Measurements from ENCODE around the gene TBC1D25.
A peak's percentile ranks its signal among the peaks of the same experiment; 100 is the strongest.

Gene TBC1D25

GRCh38 chrX:48539345-48540027 lies at the start of gene TBC1D25:
TBC1D25 (plus strand) TSS chrX:48539714; CDS start chrX:48539798, 84 bp downstream.
- DNase-seq (ENCODE audit: low read depth), result peak; percentile 78

GRCh38 chrX:48489892-48490291 lies 49.6 kb upstream of the TBC1D25 start:
- DNase-seq (ENCODE audit: low read depth), result no peak

GRCh38 chrX:48490661-48491060 lies 48.9 kb upstream of the TBC1D25 start:
- no peak for DNase-seq (ENCODE audit: low read depth)

- no peak for DNase-seq (ENCODE audit: low read depth)
Observed at GRCh38 chrX:48491809-48492208, 47.7 kb upstream of the TBC1D25 start.

- DNase-seq (ENCODE audit: low read depth), result no peak
Observed at GRCh38 chrX:48492293-48492910, 47.1 kb upstream of the TBC1D25 start.

GRCh38 chrX:48493890-48494364 lies 45.6 kb upstream of the TBC1D25 start:
- no peak for DNase-seq (ENCODE audit: low read depth)

GRCh38 chrX:48496660-48497059 lies 42.9 kb upstream of the TBC1D25 start:
- DNase-seq (ENCODE audit: low read depth), result no peak

DNA sequence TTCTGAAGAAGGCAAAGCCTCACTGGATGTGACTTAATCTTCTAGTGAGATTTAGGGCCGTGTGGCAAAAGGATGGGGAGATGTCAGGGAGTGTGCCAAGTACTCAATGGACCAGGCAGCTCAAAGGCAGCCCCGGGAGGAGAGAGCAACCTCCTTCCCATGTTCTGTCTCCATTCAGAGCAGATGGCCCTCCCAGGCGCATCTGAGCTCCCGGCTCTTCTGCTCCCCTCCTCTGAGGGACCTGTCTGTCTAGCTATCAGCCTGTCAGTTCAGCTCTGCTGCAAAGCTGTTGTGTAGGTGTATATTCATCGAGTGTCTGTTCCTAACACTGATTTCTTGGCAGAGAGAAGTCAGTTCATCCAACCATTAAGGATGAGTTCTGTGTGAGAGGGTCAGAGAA lies 41.6 kb upstream of the TBC1D25 start:
- no peak for DNase-seq (ENCODE audit: low read depth)

DNA sequence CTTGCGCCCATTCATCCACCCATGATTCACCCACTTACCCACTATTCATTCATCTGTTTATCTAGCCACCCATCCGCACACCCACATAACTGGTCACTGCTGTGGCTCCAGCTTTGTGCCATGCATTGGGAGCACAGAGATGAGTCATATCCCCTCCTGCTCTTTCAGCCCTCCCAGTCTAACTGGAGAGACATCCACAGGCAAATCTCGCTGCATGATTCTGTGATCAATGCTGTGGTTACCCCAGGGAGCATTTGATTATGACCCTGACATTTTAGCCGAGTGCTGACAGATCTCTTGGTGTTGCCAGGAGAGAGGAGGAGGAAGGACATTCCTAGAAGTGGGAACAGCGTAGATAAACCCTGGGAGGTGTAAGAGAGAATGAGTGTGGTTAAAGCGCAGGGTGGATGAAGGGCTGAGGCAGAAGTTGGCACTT lies 41.1 kb upstream of the TBC1D25 start:
- DNase-seq (ENCODE audit: low read depth), result no peak

DNA sequence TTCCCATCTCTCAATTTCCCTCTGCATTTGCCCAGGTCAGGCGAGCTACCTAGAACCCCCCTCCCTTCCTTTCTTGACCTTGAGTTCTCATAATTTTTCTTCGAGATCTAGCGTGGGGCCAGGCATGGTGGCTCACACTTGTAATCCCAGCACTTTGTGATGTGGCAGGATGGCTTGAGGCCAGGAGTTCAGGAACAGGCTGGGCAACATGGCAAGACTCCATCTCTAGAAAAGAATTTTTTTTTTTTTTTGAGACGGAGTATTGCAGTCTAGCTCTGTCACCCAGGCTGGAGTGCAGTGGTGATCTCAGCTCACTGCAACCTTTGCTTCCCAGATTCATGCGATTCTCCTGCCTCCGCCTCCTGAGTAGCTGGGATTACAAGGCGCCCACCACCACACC lies 35.3 kb upstream of the TBC1D25 start:
- no peak for DNase-seq (ENCODE audit: low read depth)

DNA sequence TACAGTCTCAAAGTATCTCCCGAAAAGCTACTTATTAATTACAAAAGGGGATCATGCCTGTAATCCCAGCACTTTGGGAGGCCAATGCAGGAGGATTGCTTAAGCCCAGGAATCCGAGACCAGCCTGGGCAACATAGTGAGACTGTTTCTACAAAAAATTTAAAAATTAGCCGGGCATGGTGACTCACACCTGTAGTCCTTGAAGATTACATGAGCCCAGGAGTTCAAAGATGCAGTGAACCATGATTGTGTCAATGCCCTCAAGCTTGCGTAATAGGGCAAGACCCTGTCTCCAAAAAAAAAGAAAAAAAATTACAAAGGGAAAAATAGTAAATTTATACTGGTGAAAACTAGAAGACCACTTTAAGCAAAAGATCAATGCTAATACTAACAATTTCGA lies 34.0 kb upstream of the TBC1D25 start:
- no peak for DNase-seq (ENCODE audit: low read depth)

- no peak for DNase-seq (ENCODE audit: low read depth)
Observed at GRCh38 chrX:48507246-48507645, 32.3 kb upstream of the TBC1D25 start.

DNA sequence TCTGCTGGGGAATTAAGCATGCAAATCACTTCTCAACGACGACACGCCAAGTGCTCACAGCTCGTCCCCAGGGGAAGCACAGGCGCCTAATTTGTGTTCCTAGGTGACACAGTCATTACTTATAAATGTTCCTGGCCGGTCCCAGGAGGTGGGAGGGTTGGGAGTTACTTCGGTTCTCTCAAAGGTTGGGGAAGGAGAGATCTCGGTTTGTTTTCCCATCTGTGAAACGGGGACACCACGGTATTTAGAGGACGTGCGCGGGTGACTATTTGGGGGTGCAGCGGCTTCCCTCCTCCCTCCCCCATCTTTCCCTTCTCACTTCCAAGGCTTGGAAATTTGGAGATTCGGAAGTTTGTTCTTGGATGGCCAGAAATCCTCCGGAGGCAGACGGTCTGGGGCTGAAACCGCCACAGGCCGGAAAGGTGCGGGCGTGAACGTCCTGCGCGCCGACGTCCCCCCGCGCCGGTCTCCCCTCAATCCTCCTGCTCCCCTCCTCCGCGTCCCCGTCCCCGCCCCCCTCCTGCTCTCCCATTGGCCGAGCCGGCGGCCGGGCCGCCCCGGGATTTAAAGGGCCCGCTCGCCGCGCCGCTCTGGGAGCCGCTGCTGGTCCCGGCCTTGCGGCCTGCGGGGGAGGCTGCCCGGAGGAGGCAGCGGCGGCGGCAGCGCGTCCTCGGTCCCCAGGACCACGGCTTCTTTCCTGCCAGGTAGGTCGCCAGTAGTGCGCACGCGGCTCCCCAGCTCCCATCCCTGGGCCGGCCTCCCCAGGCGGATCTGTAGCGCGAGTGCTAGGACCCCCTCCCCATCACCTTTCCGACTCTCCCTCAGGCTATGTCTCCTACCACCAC lies 30.9 kb upstream of the TBC1D25 start, which contains the start of gene PORCN:
TSS of gene PORCN (plus strand) at position 593 of the 845 bp plus-strand sequence. CDS start 829 bp downstream, outside the sequence.
- DNase-seq (ENCODE audit: low read depth), result peak; percentile 44

- no peak for DNase-seq (ENCODE audit: low read depth)
Observed at GRCh38 chrX:48509245-48509590, 30.3 kb upstream of the TBC1D25 start.

- no peak for DNase-seq (ENCODE audit: low read depth)
Observed at GRCh38 chrX:48509619-48510018, 29.9 kb upstream of the TBC1D25 start.

- no peak for DNase-seq (ENCODE audit: low read depth)
Observed at GRCh38 chrX:48511560-48511959, 28.0 kb upstream of the TBC1D25 start.

- DNase-seq (ENCODE audit: low read depth), result no peak
Observed at GRCh38 chrX:48512371-48512935, 27.1 kb upstream of the TBC1D25 start.

DNA sequence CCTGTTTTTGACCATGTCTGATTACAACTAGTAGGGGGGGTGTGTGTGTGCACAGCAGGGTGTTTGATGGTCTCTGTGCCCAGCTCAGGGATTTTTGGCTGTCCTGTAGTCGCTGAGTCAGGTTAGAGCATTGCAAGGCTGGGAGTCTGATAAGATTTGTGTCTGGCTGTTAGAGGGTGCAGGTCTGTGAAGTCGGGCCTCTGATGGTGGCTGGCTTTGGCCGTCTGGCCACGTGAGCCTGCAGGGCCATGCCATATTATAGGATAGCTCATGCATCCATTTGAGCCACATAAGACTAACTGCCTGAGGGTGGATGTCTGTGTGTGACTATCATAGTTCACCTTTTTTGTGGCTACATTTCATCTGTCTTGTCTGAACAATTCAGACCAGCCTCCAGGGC lies 25.8 kb upstream of the TBC1D25 start:
- DNase-seq (ENCODE audit: low read depth), result no peak

DNA sequence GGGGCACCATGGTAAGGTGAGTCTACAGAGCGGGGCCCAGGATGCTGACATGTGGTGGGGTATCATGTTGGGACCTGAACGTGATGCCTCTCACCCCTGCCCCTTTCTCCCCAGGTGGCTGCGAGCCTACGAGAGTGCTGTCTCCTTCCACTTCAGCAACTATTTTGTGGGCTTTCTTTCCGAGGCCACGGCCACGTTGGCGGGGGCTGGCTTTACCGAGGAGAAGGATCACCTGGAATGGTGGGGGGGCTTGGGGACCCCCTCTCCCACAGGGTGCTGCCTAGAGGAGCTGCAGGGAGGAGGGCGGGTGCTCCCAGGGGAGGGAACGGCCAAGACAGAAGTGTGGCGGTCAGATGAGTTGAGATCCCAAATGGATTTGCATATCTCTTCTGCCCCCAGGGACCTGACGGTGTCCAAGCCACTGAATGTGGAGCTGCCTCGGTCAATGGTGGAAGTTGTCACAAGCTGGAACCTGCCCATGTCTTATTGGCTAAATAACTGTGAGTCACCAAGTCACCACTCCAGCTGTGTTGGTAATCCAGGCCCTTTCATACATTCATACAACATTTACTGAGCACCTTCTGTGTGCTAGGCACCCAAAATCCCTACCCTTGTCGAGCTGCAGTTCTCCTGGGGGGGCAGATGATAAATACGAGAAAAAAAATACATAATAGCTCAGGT lies 25.2 kb upstream of the TBC1D25 start:
- no peak for DNase-seq (ENCODE audit: low read depth)

DNA sequence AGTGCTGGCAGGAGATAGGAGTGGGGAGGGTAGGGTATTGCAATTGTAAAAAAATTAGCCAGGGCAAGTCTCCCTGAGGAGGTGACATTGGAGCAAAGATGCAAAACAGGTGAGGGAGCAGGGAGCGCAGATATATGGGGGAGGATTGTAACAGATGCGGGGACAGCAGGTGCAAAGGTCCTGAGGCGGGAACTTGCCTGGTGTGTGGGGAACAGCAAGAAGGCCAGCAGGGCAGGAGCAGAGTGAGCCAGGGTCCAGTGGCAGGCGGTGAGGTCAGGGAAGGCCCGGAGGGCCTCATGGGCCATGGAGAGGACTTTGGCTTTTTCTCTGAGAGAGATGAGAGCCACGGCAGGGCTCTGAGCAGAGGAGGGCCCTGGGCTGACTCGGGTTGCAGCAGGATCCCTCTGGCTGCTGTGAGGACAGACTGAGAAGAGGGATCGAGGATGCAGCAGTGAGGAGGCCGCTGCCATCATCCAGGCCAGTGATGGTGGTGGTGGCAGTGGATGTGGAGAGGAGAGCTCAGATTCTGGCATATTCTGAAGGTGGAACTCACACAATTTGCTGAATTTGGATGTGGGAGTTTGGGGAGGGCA lies 24.6 kb upstream of the TBC1D25 start:
- no peak for DNase-seq (ENCODE audit: low read depth)

- no peak for DNase-seq (ENCODE audit: low read depth)
Observed at GRCh38 chrX:48515842-48516241, 23.7 kb upstream of the TBC1D25 start.

All from stimulated activated CD8-positive, alpha-beta memory T cell treated with anti-CD3 and anti-CD28 coated beads, Interleukin-15, amount 100 ng/mL, for 24 hours (primary cell).